ENCODE measurements around the gene CD81.

The CD81 gene

DNA sequence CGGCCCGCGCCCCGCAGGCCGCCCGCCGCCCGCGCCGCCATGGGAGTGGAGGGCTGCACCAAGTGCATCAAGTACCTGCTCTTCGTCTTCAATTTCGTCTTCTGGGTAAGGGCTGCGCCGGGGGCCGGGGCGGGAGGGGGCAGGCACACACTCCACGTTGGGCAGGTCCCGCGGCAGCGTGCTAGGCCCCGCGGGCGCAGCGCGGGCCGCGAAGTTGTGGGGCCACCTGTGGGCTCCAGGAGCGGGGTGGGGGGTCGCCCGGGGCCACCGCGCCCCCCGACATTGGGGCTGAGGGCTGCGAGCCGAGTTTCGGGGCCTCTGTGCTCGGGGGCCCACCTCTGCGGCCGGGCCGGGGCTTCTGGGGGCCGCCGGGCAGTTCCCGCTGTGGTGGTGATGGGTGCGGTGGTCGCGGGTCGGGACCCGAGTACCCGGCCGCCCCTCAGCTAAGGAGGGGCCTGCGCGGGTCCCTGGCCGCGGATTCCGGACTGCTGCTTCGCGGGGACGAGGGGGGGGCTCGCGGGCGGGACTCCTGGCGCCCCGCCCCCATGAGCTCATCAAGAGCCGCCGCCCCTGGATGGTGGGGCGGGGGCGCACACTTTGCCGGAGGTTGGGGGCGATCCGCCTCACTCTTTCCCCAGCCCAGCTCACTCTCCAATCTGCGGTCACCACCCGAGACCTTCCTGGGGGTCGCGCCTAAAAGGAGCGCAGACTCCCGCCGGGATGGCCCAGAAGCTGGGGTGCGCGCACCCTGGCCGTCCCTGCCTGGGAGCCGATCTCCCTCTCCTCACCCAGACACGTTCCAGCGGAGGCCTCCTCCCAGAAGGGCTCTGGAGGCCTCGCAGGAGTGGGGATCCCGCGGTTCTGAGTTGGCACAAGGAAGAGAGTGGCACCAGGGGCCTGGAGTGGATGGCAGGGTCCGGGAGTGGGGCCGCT is 667 bp downstream of the CD81 start:
- DNase-seq (ENCODE audit: low read depth): peak; percentile 41

- DNase-seq (ENCODE audit: low read depth): no peak
Observed at GRCh38 chr11:2378527-2379210, 1.6 kb downstream of the CD81 start.

DNA sequence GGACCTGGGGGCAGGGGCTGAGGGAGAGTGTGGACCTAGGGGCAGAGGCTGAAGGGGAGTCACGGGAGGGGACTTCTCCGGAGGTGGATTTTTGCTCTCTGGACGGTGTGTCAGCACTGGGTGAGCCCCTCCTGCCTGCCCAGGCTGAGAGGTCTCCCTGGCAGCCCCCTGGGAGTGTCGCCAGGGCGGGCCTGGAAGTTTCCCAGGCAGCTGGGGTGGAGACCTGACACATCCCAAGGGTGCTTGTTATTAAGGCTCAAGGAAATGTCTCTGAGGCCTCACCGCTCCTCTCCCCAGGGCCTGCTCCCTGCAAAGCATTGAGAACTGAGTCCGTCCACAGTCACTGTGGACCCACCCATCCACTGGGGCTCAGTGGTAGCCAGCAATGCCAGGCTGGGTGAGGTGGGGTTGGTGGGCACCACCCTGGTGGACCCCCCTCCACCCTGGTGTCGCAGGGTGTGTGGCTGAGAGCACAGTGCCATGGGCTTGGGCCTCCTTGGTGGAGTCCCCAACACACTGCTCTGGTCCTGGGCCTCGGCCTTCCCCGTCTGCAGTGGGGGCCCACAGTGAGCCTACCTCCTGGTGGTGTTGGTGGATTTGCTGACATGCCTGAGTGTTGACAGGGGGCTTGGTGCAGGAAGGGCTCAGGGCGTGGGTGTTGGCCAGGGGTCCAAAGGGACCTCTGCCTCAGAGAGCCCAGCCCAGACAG is 2.5 kb downstream of the CD81 start:
- DNase-seq (ENCODE audit: low read depth): no peak

- no peak for DNase-seq (ENCODE audit: low read depth)
Observed at GRCh38 chr11:2380396-2380795, 3.3 kb downstream of the CD81 start.

DNA sequence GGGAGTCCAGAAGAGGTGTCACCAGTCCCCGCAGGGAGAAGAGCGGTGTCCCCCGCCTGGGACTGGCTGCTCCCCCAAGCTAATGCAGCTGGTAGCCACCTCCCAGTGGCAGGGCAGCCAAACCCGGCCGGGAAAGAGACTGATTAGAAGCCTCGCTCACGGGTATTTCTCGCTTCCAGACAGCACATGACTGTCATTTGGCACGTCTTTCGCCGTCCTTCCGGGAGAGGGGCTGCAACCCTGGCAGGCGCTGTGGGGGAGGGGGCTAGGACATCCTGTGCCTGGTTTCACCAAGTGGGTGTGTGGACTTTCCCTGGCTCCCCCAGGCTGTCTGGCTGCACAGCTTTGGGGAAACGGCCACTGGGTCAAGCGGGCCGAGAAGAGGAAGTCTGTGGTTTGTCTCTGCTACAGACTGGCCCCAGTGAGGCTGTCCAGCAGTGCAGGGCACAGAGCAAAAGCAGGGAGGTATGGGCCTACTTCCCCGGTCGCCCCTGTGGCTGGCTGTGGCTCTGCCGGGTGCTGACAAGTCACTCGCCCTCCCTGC is 3.8 kb downstream of the CD81 start:
- DNase-seq (ENCODE audit: low read depth): no peak

DNA sequence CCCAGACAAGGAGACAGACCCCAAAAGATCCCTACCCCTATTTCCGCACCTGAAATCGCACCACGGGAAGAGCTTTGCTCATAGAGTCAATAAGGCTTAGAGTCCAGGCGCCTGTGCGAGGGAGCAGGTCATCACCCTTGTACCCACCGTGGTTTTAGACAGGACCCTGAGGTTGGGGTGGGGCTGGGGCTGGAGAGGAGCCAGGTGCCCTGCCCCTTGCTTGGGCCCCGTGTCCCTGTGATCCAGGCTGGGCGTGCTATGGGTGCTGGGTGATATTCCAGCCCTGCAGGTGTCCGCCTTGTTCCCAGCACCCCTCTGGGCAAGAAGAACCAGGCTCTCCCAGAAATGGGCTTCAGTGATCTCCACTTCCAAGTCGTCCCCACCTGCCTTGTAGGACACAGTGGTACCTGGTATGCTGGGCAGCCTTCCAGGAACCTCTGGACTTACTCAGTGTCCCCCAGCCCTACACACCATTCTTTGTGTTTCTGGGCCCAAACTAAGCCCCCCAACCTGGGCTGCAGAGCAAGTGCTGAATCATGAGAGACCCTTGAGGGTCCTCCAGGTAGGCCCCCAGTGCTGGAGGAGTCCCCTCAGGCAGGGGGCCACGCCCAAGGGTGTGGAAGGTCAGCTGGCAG is 4.5 kb downstream of the CD81 start:
- no peak for DNase-seq (ENCODE audit: low read depth)

DNA sequence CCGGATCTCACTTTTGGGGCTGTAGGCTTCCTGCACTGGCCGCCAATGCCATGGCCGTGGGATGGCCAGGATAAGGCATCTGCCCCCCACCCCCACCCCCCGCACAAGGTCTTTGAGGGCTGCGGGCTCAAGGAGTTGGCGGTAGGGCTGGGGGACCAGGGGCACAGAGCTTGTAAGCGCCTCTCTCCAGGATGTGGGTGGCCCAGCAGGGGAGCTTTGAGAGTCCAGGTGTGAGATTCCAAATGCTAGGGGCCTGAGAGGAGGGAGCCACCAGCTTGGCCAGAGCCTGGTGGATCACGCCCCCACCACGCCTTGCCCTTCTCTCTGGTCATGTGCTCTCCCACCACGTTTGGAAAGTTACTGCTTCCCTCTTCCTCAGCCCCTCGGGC is 5.0 kb downstream of the CD81 start:
- DNase-seq (ENCODE audit: low read depth): no peak

DNA sequence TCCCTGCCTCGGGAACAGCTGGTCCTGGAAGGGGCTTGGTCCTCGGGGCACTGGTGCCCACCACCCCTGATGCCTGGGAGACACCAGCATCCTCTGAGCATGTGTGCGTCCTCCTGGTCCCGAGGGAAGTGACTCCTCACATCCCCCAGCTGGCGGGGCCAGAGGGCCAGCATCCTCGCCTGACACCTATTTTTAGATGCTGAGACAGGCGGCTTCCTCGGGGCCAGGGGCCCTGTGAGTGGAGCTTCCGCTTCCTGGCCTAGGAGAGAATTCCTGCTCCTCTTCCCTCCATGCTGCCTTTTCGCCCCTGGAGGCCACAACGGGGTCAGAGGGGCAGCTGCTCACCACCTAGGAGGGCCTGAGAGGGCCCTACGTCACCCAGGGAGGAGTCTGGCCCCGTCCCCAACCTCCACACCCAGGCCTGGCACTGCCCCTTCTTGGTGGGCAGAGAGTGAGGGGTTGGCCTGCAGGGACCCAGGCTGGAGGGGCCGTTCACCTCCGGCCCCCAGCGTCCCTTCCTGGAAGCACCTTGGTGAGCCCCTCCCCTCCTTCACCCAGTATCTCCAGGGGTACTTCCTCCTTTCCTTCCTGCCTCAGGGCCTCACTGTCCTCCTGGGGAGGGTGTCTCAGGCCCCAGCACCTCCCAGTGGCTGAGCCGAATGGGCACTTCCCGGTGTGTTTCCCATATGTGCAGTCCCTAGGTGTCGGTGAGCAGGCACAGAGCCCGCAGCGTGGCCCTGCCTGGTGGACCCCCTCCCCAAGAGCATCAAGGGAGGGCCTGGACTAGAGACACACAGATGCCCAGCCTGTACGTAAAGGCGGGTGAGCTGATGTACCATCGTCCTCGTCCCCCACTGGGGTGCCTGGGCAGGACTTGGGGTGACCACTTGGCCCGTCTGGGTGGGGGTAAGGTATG is 6.1 kb downstream of the CD81 start:
- no peak for DNase-seq (ENCODE audit: low read depth)

DNA sequence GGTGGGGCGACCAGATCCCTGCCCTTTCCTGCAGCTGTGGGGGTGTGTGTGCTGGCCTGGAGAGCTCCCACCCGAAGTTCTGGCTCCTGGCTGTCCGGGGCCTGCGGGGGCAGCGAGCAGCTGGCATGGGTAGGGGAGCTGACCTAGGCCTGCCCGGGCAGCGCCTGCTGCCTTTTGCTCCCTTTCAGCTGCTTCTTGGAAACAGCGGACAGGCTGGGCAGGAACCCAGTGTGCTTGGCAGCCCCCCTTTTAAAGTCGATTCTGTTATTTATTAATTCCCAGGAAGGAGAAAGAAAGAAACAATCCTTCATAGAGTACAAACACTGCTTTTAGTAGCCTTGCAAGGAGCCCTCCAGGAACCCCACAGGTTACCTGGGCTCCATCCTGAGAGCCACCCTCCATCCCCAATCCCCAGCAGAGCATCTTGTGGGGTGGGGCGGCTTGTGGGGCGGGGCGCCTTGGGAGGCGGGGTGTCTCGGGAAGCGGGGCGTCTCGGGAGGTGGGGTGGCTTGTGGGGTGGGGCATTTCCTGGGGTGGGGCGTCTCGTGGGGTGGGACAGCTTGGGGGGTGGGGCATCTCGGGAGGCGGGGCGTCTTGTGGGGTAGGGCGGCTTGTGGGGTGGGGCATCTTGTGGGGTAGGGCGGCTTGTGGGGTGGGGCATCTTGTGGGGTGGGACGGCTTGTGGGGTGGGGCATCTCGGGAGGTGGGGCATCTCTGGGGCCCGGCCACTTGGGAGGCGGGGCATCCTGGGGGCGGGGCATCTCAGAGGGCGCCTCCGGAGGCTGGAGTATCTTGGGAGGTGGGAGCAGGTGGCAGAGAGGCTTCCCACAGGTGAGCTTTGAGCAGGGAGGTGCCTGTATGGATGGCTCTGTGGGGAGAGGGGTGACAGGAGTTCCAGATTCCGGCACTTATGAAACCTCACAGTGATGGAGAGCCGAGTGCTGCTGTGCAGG is 7.0 kb downstream of the CD81 start:
- DNase-seq (ENCODE audit: low read depth): no peak

GRCh38 chr11:2385156-2386151 is 8.3 kb downstream of the CD81 start:
- no peak for DNase-seq (ENCODE audit: low read depth)

DNA sequence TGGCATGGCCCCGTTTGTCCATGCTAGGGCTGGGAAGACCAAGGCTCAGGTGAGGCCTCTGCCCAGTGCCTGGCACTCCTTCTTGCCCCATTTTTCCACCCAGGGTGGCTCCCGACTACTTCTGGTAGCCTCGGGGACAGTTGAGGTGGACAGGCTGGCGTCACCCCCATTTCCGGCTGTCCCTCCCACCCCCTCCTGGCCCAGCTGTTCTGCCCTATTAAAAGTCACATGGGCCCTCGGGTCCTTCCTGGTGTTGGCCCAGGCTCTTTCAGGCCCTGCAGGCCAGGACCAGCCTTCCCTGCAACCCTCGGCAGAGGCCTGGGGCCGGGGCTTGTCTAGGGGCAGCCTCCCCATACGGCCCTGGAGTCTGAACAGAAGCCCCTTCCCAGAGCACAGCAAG is 9.5 kb downstream of the CD81 start:
- no peak for DNase-seq (ENCODE audit: low read depth)

- no peak for DNase-seq (ENCODE audit: low read depth)
Observed at GRCh38 chr11:2387266-2387987, 10.3 kb downstream of the CD81 start.

GRCh38 chr11:2388431-2389376 is 11.6 kb downstream of the CD81 start:
- no peak for DNase-seq (ENCODE audit: low read depth)

DNA sequence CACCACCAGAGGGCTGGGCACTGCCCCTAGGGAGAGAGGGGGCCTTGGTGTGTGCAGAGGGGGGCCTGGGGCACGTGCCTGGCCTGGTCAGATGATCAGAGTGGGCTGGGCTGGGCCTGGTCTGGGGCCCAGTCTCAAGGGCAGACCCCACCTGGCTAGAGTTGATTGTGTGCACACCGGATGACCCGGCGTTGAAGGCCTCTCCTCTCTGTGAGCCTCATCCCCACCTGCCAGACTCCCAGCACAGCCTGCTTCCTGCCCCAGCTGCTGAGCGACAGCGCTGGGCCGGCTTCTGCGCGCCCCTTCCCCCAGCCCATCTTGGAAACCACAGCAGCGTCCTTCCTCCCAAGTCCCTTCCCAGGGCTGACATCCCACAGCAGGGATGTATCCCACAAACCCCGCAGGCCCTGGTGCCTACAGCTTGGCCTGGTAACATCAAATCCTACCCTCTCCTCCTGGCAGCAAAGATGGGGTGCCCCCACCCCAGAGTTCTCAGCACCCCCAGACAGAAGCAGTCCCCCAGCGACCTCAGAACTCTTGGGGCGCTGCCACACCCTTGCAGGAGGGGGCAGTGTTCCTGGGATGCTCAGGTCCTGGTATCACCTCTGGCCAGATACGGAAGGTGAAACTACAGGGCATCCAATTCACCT is 12.4 kb downstream of the CD81 start:
- no peak for DNase-seq (ENCODE audit: low read depth)

GRCh38 chr11:2390091-2390724 is 13.1 kb downstream of the CD81 start:
- DNase-seq (ENCODE audit: low read depth): no peak

- no peak for DNase-seq (ENCODE audit: low read depth)
Observed at GRCh38 chr11:2390725-2391151, 13.6 kb downstream of the CD81 start.
